ENCODE measurements around the gene ZNF608. TPM values are rescaled to one million over a fixed set of nuclear protein-coding genes. Genes with fewer than 3 reads are reported as not detected.
A peak's percentile ranks its signal among the peaks of the same experiment; 100 is the strongest.

ZNF608 gene
- 1.8 and 2.1 TPM in 2 replicates for total RNA-seq (2014; rRNA removed; shearing (Covaris generic))

- DNase-seq (ENCODE audit: low spot score) = peak; percentile 54
Measured at GRCh38 chr5:124745928-124746915, at the start of gene ZNF608. Gene ZNF608, minus strand, starts transcription at chr5:124746639. Its CDS starts 1,650 bp downstream, at chr5:124744989.

GRCh38 chr5:124795829-124796228 is 49.4 kb upstream of the ZNF608 start:
- DNase-seq (ENCODE audit: low spot score) = no peak

GRCh38 chr5:124790895-124791732 is 44.7 kb upstream of the ZNF608 start:
- peak; percentile 47 for DNase-seq (ENCODE audit: low spot score)

GRCh38 chr5:124790301-124790894 is 44.0 kb upstream of the ZNF608 start:
- DNase-seq (ENCODE audit: low spot score) = peak; percentile 51

- no peak for DNase-seq (ENCODE audit: low spot score)
Measured at GRCh38 chr5:124789104-124789605, 42.7 kb upstream of the ZNF608 start.

- no peak for DNase-seq (ENCODE audit: low spot score)
Measured at GRCh38 chr5:124783794-124784193, 37.4 kb upstream of the ZNF608 start.

- DNase-seq (ENCODE audit: low spot score) = no peak
Measured at GRCh38 chr5:124783285-124783684, 36.8 kb upstream of the ZNF608 start.

- DNase-seq (ENCODE audit: low spot score) = no peak
Measured at GRCh38 chr5:124782262-124782661, 35.8 kb upstream of the ZNF608 start.

- DNase-seq (ENCODE audit: low spot score) = no peak
Measured at GRCh38 chr5:124780011-124780410, 33.6 kb upstream of the ZNF608 start.

- DNase-seq (ENCODE audit: low spot score) = no peak
Measured at GRCh38 chr5:124773315-124774311, 27.2 kb upstream of the ZNF608 start.

GRCh38 chr5:124772457-124773200 is 26.2 kb upstream of the ZNF608 start:
- DNase-seq (ENCODE audit: low spot score) = no peak

GRCh38 chr5:124771761-124772160 is 25.3 kb upstream of the ZNF608 start:
- no peak for DNase-seq (ENCODE audit: low spot score)

GRCh38 chr5:124764992-124765611 is 18.7 kb upstream of the ZNF608 start:
- no peak for DNase-seq (ENCODE audit: low spot score)

GRCh38 chr5:124764585-124764984 is 18.1 kb upstream of the ZNF608 start:
- DNase-seq (ENCODE audit: low spot score) = no peak

GRCh38 chr5:124761010-124761409 is 14.6 kb upstream of the ZNF608 start:
- DNase-seq (ENCODE audit: low spot score) = no peak

GRCh38 chr5:124760608-124761007 is 14.2 kb upstream of the ZNF608 start:
- no peak for DNase-seq (ENCODE audit: low spot score)

GRCh38 chr5:124755565-124755964 is 9.1 kb upstream of the ZNF608 start:
- DNase-seq (ENCODE audit: low spot score) = no peak

GRCh38 chr5:124755041-124755440 is 8.6 kb upstream of the ZNF608 start:
- DNase-seq (ENCODE audit: low spot score) = no peak

GRCh38 chr5:124754206-124754927 is 7.9 kb upstream of the ZNF608 start:
- no peak for DNase-seq (ENCODE audit: low spot score)
